Activated T-helper 17 cell treated with anti-CD3 and anti-CD28 coated beads, Interleukin-2, amount 50 U/mL, for 72 hours (primary cell): ENCODE measurements around the gene EDAR. TPM values are rescaled to one million over a fixed set of nuclear protein-coding genes. Genes with fewer than 3 reads are reported as not detected.

ENCODE experiments used
- ATAC-seq: fragments of 150-1000 bp; cut with Tn5 transposase; replicated peaks from 2 replicates; pipeline ENCODE4 v1.10.0; 2021; ENCODE audit warnings: mild to moderate bottlenecking, moderate library complexity
- H3K27ac Mint-ChIP-seq: one replicate; pipeline ENCODE4 v1.8.0; 2022; ENCODE audit warnings: mixed read lengths
- H3K27me3 Mint-ChIP-seq: one replicate; pipeline ENCODE4 v1.8.0; 2022; ENCODE audit warnings: mixed read lengths
- H3K36me3 Mint-ChIP-seq: one replicate; pipeline ENCODE4 v1.8.0; 2022; ENCODE audit warnings: low read depth, mild to moderate bottlenecking, mixed read lengths
- H3K4me1 Mint-ChIP-seq: one replicate; pipeline ENCODE4 v1.8.0; 2022; ENCODE audit warnings: mixed read lengths
- H3K4me3 Mint-ChIP-seq: one replicate; pipeline ENCODE4 v1.8.0; 2022; ENCODE audit warnings: mild to moderate bottlenecking, mixed read lengths
- H3K9me3 Mint-ChIP-seq: one replicate; pipeline ENCODE4 v1.8.0; 2022; ENCODE audit warnings: mixed read lengths
- total RNA-seq, 2 donors: library from RNA; stranded (reverse); gene quantifications; one replicate each; pipeline ENCODE4 v1.2.3, GENCODE V29; 2022

EDAR gene
- total RNA-seq, 2 donors from 2014 or later, result not detected

GRCh38 chr2:108934151-108934550 lies 54.9 kb downstream of the EDAR start:
- Mint-ChIP-seq H3K27ac (no peak overlapping the region), H3K4me1 (peaks cover 9% of the 10 kb centered on the region), H3K9me3 (no peaks in the 10 kb centered on the region), H3K4me3 (no peak overlapping the region), H3K27me3 (no peaks in the 10 kb centered on the region), H3K36me3 (no peaks in the 10 kb centered on the region)
- ATAC-seq, result no peak

- ATAC-seq, result no peak
- no peak overlapping the region for H3K27ac Mint-ChIP-seq
- H3K36me3 Mint-ChIP-seq, result no peaks in the 10 kb centered on the region
- no peaks in the 10 kb centered on the region for H3K27me3 Mint-ChIP-seq
- no peak overlapping the region for H3K4me3 Mint-ChIP-seq
- no peaks in the 10 kb centered on the region for H3K9me3 Mint-ChIP-seq
- H3K4me1 Mint-ChIP-seq, result peaks cover 6% of the 10 kb centered on the region
Measured at GRCh38 chr2:108933691-108934117, 55.3 kb downstream of the EDAR start.

- Mint-ChIP-seq H3K27ac (no peak overlapping the region), H3K4me3 (no peak overlapping the region), H3K4me1 (peaks cover 12% of the 10 kb centered on the region), H3K9me3 (no peaks in the 10 kb centered on the region), H3K27me3 (peaks cover 4% of the 10 kb centered on the region), H3K36me3 (no peaks in the 10 kb centered on the region)
- no peak for ATAC-seq
Measured at GRCh38 chr2:108932736-108933332, 56.2 kb downstream of the EDAR start.

- H3K4me3 Mint-ChIP-seq, result no peak overlapping the region
- no peaks in the 10 kb centered on the region for H3K36me3 Mint-ChIP-seq
- H3K27me3 Mint-ChIP-seq, result peaks cover 4% of the 10 kb centered on the region
- no peak for ATAC-seq
- no peak overlapping the region for H3K27ac Mint-ChIP-seq
- no peaks in the 10 kb centered on the region for H3K9me3 Mint-ChIP-seq
- H3K4me1 Mint-ChIP-seq, result peaks cover 6% of the 10 kb centered on the region
Measured at GRCh38 chr2:108931372-108931771, 57.6 kb downstream of the EDAR start.

- H3K27me3 Mint-ChIP-seq, result peaks cover 4% of the 10 kb centered on the region
Measured at GRCh38 chr2:108929807-108930425, 59.1 kb downstream of the EDAR start.

GRCh38 chr2:108928660-108929377 lies 60.2 kb downstream of the EDAR start:
- ATAC-seq, result no peak
- Mint-ChIP-seq H3K36me3 (no peaks in the 10 kb centered on the region), H3K4me1 (peaks cover 6% of the 10 kb centered on the region), H3K27ac (no peak overlapping the region), H3K27me3 (peaks cover 4% of the 10 kb centered on the region), H3K9me3 (no peaks in the 10 kb centered on the region), H3K4me3 (no peak overlapping the region)

More at GRCh38 chr2:108929807-108930425, 59.1 kb downstream of the EDAR start:
- ATAC-seq, result no peak
- Mint-ChIP-seq H3K27ac (no peak overlapping the region), H3K4me1 (peaks cover 6% of the 10 kb centered on the region), H3K4me3 (no peak overlapping the region), H3K36me3 (no peaks in the 10 kb centered on the region), H3K9me3 (no peaks in the 10 kb centered on the region)

- H3K27me3 Mint-ChIP-seq, result peaks cover 4% of the 10 kb centered on the region
- ATAC-seq, result peak; percentile 32
- H3K36me3 Mint-ChIP-seq, result no peaks in the 10 kb centered on the region
- peaks cover 6% of the 10 kb centered on the region for H3K4me1 Mint-ChIP-seq
- H3K4me3 Mint-ChIP-seq, result no peak overlapping the region
- H3K9me3 Mint-ChIP-seq, result no peaks in the 10 kb centered on the region
- H3K27ac Mint-ChIP-seq, result no peak overlapping the region
Measured at GRCh38 chr2:108927936-108928659, 60.9 kb downstream of the EDAR start.

GRCh38 chr2:108927405-108927804 lies 61.6 kb downstream of the EDAR start:
- Mint-ChIP-seq H3K27me3 (peaks cover 4% of the 10 kb centered on the region), H3K4me1 (peaks cover 6% of the 10 kb centered on the region), H3K36me3 (no peaks in the 10 kb centered on the region), H3K4me3 (no peak overlapping the region), H3K27ac (no peak overlapping the region), H3K9me3 (no peaks in the 10 kb centered on the region)
- no peak for ATAC-seq

- H3K4me3 Mint-ChIP-seq, result no peak overlapping the region
- H3K36me3 Mint-ChIP-seq, result no peaks in the 10 kb centered on the region
- H3K27me3 Mint-ChIP-seq, result peaks cover 4% of the 10 kb centered on the region
- ATAC-seq, result no peak
- H3K9me3 Mint-ChIP-seq, result no peaks in the 10 kb centered on the region
- H3K27ac Mint-ChIP-seq, result no peak overlapping the region
- peaks cover 6% of the 10 kb centered on the region for H3K4me1 Mint-ChIP-seq
Measured at GRCh38 chr2:108926561-108927380, 62.2 kb downstream of the EDAR start.

- no peak for ATAC-seq
- no peak overlapping the region for H3K27ac Mint-ChIP-seq
- no peaks in the 10 kb centered on the region for H3K9me3 Mint-ChIP-seq
- H3K36me3 Mint-ChIP-seq, result no peaks in the 10 kb centered on the region
- no peak overlapping the region for H3K4me3 Mint-ChIP-seq
- peaks cover 4% of the 10 kb centered on the region for H3K27me3 Mint-ChIP-seq
- peaks cover 6% of the 10 kb centered on the region for H3K4me1 Mint-ChIP-seq
Measured at GRCh38 chr2:108925735-108926134, 63.3 kb downstream of the EDAR start.

GRCh38 chr2:108925286-108925685 lies 63.7 kb downstream of the EDAR start:
- Mint-ChIP-seq H3K27me3 (peaks cover 4% of the 10 kb centered on the region), H3K9me3 (no peaks in the 10 kb centered on the region), H3K4me1 (peaks cover 6% of the 10 kb centered on the region), H3K4me3 (no peak overlapping the region), H3K27ac (no peak overlapping the region), H3K36me3 (no peaks in the 10 kb centered on the region)
- no peak for ATAC-seq

GRCh38 chr2:108924580-108925251 lies 64.3 kb downstream of the EDAR start:
- ATAC-seq, result no peak
- Mint-ChIP-seq H3K9me3 (no peaks in the 10 kb centered on the region), H3K4me3 (no peak overlapping the region), H3K4me1 (peaks cover 6% of the 10 kb centered on the region), H3K36me3 (no peaks in the 10 kb centered on the region), H3K27ac (no peak overlapping the region), H3K27me3 (peaks cover 4% of the 10 kb centered on the region)

- Mint-ChIP-seq H3K4me3 (no peak overlapping the region), H3K27me3 (peaks cover 4% of the 10 kb centered on the region), H3K9me3 (no peaks in the 10 kb centered on the region), H3K4me1 (peaks cover 6% of the 10 kb centered on the region), H3K27ac (no peak overlapping the region), H3K36me3 (no peaks in the 10 kb centered on the region)
- no peak for ATAC-seq
Measured at GRCh38 chr2:108923736-108924579, 65.1 kb downstream of the EDAR start.
